T-helper 17 cell (primary cell): ENCODE measurements around the gene VDAC1. TPM values are rescaled to one million over a fixed set of nuclear protein-coding genes. Genes with fewer than 3 reads are reported as not detected.
"Not testable (repeated sequence)": the region's sequence is repeated elsewhere in the genome, so short reads cannot be mapped to it uniquely, and the experiment has no call there.

Experiments
- ATAC-seq: fragments of 150-1000 bp; cut with Tn5 transposase; 2 replicates; pipeline ENCODE4 v1.10.0; 2021; ENCODE audit warnings: mild to moderate bottlenecking, moderate library complexity
- DNase-seq, 3 donors: peaks; one replicate each; pipeline versions ENCODE4 v3.0.0 to v3.0.0-alpha.2; 2020 to 2021
- H3K9me3 ChIP-seq: one replicate; pipeline ENCODE4 v1.7.0; 2013; ENCODE audit warnings: low read length, mild to moderate bottlenecking; ENCODE audit not compliant: control insufficient read depth, poor library complexity, severe bottlenecking
- H3K27ac Mint-ChIP-seq: one replicate; pipeline ENCODE4 v1.8.0; 2022; ENCODE audit warnings: mild to moderate bottlenecking, moderate library complexity, mixed read lengths
- H3K27me3 Mint-ChIP-seq: one replicate; pipeline ENCODE4 v1.8.0; 2022; ENCODE audit warnings: mixed read lengths
- H3K36me3 Mint-ChIP-seq: one replicate; pipeline ENCODE4 v1.8.0; 2022; ENCODE audit warnings: low read depth, mixed read lengths
- H3K4me1 Mint-ChIP-seq: one replicate; pipeline ENCODE4 v1.8.0; 2022; ENCODE audit warnings: mild to moderate bottlenecking, mixed read lengths
- H3K4me3 Mint-ChIP-seq: one replicate; pipeline ENCODE4 v1.8.0; 2022; ENCODE audit warnings: mild to moderate bottlenecking, moderate library complexity, mixed read lengths
- total RNA-seq, 4 donors: library from RNA in 2 of 4; stranded (reverse) in 2 of 4; gene quantifications; one replicate each; pipeline ENCODE4 v1.2.3 and lab custom pipeline; 2022 to 2026

The VDAC1 gene
- total RNA-seq, 2 donors from 2014 or later, result 58.1 to 71.4 TPM

DNA sequence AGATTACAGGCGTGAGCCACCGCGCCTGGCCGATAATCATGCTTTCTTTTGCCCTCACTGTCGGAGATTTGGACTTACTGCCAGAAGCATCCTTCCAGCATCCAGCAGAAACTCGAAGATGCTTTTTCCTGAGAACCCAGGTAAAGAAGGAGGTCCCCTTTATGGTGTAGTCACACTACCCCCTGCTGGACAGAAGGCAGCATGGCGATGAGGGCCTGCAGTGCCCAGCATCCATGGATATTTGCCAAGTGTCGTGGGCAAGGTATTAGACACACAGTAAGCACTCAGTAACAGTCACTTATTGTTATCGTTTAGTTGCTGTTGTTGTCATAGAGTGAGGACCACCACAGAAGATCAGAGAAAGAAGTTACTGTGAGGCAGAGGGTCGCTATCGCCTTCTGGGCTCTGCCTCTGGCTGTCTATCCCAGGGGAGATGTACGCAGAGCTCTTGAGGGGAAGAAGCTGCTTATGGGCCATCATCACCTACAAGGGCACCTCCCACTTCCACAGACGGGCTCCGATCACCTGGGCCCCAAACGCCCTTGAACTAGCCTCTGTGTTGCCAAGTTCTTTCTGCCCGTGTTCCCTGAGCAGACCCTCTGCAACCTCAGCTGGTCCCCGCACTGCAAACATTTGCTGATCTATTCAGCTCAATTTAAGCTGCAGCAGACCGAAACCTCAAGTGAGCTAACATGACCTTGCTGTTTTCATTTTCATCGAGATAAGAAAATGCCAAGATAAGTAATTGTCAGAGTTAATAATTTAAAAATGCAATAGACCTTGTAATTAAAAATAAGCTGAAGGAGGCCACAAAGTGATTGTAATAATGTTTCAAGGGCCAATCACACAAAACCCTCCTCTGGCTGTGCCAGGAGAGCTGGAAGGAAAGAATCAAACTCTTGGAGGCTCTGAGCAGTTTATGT, 60.3 kb downstream of the VDAC1 start:
- Mint-ChIP-seq H3K27me3 (peaks cover 12% of the 10 kb centered on the region), H3K4me1 (no peaks in the 10 kb centered on the region), H3K36me3 (peaks cover 2% of the 10 kb centered on the region), H3K27ac (no peak overlapping the region), H3K4me3 (no peak overlapping the region)
- no peak for DNase-seq
- ATAC-seq, result no peak
- no peaks in the 10 kb centered on the region for H3K9me3 ChIP-seq

DNA sequence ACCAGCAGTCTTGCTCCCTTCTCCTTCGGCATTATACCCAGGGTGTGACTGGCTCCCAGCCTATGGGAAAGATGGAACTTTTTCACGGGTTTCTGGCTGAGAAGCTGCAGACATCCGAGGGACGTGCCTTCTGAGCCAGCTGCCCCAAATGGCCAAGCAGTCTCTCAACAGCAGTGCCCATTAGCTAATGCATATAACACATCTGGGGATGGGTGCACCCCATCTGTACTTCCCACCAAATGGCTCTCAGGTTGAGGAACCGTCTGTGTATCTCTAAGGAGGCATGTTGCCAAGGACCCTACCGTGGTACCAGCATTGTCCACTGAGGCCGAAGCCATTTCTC, 61.3 kb downstream of the VDAC1 start:
- H3K4me1 Mint-ChIP-seq, result no peaks in the 10 kb centered on the region
- no peak overlapping the region for H3K4me3 Mint-ChIP-seq
- H3K27me3 Mint-ChIP-seq, result peaks cover 12% of the 10 kb centered on the region
- peaks cover 2% of the 10 kb centered on the region for H3K36me3 Mint-ChIP-seq
- H3K27ac Mint-ChIP-seq, result no peak overlapping the region
- DNase-seq, result no peak
- no peaks in the 10 kb centered on the region for H3K9me3 ChIP-seq
- ATAC-seq, result no peak

DNA sequence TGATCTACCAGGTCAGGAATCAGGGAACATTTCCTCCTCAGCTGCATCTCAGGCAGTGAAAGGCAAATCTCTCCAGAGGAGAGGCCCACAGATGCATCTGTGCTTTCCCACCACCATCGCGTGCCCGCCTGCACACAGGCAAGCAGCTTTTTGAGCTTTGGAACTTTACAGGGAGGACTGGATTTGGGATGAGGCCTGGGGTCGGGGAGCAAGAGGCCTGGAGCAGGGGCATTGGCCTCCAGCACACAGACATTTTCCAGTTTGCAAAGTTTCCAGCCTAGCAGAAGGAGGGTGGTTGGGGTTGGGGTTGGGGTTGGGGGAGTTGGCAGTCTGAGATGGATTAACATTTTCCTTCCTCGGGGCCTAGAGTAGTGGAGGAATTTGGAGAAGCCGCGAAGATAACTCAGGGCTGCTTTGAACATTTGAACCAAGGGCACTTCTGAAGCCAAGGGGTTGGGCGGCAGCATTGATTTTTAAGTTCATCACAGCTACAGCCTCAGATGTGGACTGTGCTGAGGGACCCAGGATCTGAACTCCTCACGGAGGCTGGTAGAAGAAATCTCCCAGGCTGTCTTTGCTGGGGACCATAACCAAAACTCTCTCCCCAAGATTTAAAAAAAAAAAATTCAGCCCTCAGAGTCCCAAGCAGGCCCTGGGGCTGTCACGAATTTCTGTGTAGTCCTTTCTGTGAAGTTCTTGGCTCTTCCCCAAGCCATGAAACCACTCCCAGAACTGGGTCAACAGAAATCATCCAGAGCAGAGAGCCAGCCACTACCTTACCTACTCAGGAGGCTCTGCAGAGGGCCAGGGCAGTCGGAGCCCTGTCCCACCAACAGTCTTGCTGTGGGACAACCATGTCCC, 61.9 kb downstream of the VDAC1 start:
- Mint-ChIP-seq H3K36me3 (peaks cover 2% of the 10 kb centered on the region), H3K27me3 (peaks cover 12% of the 10 kb centered on the region), H3K4me3 (no peak overlapping the region), H3K4me1 (no peaks in the 10 kb centered on the region), H3K27ac (no peak overlapping the region)
- ATAC-seq, result no peak
- no peak for DNase-seq
- H3K9me3 ChIP-seq, result no peaks in the 10 kb centered on the region

DNA sequence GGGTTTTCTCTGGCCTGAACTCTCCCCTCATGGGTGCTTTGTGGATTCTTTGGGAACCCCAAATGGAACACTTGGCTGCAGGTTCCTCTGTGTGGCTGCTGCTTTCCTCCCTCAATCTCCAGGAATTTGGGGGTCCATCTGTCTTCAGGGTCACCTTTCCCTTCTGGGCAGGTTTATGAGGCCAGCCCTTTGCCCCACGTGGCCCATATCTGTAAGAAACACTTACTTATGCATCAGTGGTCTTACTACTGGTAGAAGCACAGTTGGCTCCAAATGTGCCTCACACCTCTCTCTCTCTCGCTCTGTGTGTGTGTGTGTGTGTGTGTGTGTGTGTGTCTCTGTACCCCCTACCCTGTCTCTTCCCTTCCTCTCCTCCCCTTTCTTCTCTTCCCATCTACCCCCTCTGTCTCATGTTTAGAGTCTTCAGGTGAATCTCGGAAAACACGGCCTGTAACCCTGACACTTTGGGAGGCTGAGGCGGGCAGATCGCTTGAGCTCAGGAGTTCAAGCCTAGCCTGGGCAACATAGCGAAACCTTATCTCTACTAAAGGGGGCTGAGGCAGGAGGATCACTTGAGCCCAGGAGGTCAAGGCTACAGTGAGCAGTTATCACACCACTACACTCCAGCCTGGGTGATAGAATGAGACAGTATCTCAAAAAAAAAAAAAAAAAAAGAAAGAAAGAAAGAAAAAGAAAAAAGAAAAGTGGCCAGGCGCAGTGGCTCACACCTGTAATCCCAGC, 63.1 kb downstream of the VDAC1 start:
- ATAC-seq, result no peak
- Mint-ChIP-seq H3K4me1 (no peaks in the 10 kb centered on the region), H3K27me3 (peaks cover 12% of the 10 kb centered on the region), H3K36me3 (peaks cover 2% of the 10 kb centered on the region), H3K27ac (peak overlapping the region; percentile 16), H3K4me3 (no peak overlapping the region)
- no peak for DNase-seq
- no peaks in the 10 kb centered on the region for H3K9me3 ChIP-seq

DNA sequence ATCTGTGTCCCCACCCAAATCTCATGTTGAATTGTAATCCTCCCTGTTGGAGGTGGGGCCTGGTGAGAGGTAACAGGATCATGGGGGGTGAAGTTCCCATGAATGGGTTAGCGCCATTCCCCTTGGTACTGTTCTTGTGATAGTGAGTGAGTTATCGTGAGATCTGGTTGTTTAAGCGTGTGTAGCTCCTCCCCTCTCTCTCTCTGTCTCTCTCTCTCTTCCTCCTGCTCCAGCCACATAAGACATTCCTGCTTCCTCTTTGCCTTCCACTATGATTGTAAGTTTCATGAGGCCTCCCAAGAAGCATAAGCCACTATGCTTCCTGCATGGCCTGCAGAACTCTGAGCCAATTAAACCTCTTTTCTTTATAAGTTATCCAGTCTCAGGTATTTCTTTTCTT, 65.1 kb downstream of the VDAC1 start:
- H3K9me3 ChIP-seq, result no peaks in the 10 kb centered on the region
- H3K36me3 Mint-ChIP-seq, result peaks cover 2% of the 10 kb centered on the region
- DNase-seq, result no peak
- peaks cover 13% of the 10 kb centered on the region for H3K27me3 Mint-ChIP-seq
- peaks cover under 1% of the 10 kb centered on the region for H3K4me1 Mint-ChIP-seq
- H3K27ac Mint-ChIP-seq, result no peak overlapping the region
- no peak for ATAC-seq
- no peak overlapping the region for H3K4me3 Mint-ChIP-seq

DNA sequence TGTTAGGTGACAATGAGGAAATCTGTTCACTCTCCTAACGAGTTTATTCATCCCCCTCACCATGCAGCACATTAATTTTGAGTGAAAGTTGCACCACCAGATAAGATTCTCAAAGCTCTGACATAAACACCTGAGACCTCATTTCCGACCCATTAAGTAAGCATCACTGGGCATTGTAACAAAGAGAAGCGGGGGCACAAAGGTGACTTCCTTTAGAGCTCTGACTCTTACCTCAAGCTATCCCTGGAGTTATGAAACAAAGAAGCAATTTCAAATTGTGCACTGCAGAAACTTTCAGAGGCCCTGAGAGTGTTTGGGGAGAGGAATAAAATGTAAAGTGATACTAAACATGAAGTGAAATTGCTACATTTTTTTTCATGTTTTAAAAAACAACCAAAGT, 65.8 kb downstream of the VDAC1 start:
- DNase-seq (no peak), ATAC-seq (no peak)
- no peak overlapping the region for H3K27ac Mint-ChIP-seq
- H3K27me3 Mint-ChIP-seq, result peaks cover 12% of the 10 kb centered on the region
- H3K4me3 Mint-ChIP-seq, result no peak overlapping the region
- H3K4me1 Mint-ChIP-seq, result peaks cover 3% of the 10 kb centered on the region
- H3K9me3 ChIP-seq, result no peaks in the 10 kb centered on the region
- H3K36me3 Mint-ChIP-seq, result peaks cover 3% of the 10 kb centered on the region

DNA sequence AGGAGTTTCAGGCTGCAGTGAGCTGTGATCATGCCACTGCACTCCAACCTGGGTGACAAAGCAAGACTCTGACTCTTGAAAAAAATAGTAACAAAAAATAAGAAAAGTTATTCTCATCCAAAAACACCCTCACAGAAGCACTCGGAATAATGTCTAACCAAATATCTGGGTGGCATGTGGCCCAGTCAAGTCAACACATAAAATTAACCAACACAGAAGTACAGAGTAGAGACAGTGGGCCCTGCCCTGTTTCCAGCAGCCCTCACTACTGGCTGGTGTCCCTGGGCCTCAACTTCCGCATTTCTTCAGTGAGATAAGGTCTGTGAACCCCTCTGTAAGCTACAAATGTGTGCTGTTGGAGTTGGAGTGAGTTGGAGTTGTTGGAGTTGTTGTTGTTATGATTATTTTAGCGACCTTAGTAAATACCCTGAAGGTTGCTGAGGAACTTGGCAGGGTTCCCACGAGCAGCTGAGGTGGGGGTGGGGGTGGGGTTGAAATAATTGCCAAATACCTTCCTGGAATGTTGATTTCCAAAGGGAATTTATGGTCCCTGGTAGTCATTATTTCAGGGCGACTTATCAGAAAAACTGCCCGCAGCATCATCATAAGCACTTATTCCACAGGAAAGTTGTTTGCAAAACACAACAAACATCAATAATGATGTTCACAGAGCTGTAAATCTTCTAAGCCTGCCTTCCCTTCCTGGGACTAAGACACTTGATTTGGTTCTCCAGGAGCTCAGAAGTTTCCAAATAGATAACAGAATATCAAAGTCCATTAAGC, 66.5 kb downstream of the VDAC1 start:
- peaks cover 3% of the 10 kb centered on the region for H3K4me1 Mint-ChIP-seq
- ATAC-seq (no peak), DNase-seq (no peak)
- peaks cover 9% of the 10 kb centered on the region for H3K27me3 Mint-ChIP-seq
- no peak overlapping the region for H3K27ac Mint-ChIP-seq
- no peaks in the 10 kb centered on the region for H3K9me3 ChIP-seq
- no peak overlapping the region for H3K4me3 Mint-ChIP-seq
- H3K36me3 Mint-ChIP-seq, result peaks cover 3% of the 10 kb centered on the region

DNA sequence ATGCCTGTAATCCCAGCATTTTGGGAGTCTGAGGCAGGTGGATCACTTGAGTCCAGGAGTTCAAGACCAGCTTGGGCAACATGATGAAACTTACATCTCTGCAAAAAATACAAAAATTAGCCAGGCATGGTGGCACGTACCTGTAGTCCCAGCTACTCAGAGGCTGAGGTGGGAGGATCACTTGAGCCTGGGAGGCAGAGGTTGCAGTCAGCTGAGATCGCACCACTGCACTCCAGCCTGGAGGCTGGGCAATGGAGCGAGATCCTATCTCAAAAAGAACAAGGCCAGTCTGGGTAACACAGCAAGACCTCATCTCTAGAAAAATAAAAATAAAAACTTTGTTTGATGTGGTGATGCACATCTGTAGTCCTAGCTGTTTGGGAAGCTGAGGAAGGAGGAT, 67.1 kb downstream of the VDAC1 start:
- H3K27me3 Mint-ChIP-seq, H3K9me3 ChIP-seq, H3K36me3 Mint-ChIP-seq, ATAC-seq, DNase-seq, H3K27ac Mint-ChIP-seq, H3K4me3 Mint-ChIP-seq, H3K4me1 Mint-ChIP-seq: not testable (repeated sequence)

DNA sequence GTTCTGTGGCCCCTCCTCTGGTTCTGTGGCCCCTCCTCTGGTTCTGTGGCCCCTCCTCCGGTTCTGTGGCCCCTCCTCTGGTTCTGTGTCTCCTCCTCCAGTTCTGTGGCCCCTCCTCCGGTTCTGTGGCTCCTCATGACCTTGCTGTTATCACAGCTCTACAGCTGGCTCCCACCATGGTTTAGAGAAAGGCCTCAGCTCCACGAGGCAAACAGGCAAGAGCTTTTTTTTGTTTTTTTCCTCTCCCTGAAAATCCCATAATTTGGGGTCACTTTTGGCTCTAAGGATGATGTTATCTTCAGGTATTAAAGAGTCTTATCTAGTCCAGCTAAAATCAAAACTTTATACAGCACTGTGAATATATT, 68.1 kb downstream of the VDAC1 start:
- peaks cover 3% of the 10 kb centered on the region for H3K4me1 Mint-ChIP-seq
- no peak overlapping the region for H3K4me3 Mint-ChIP-seq
- peaks cover 6% of the 10 kb centered on the region for H3K27me3 Mint-ChIP-seq
- DNase-seq (no peak), ATAC-seq (no peak)
- no peak overlapping the region for H3K27ac Mint-ChIP-seq
- peaks cover 2% of the 10 kb centered on the region for H3K36me3 Mint-ChIP-seq
- H3K9me3 ChIP-seq, result no peaks in the 10 kb centered on the region

DNA sequence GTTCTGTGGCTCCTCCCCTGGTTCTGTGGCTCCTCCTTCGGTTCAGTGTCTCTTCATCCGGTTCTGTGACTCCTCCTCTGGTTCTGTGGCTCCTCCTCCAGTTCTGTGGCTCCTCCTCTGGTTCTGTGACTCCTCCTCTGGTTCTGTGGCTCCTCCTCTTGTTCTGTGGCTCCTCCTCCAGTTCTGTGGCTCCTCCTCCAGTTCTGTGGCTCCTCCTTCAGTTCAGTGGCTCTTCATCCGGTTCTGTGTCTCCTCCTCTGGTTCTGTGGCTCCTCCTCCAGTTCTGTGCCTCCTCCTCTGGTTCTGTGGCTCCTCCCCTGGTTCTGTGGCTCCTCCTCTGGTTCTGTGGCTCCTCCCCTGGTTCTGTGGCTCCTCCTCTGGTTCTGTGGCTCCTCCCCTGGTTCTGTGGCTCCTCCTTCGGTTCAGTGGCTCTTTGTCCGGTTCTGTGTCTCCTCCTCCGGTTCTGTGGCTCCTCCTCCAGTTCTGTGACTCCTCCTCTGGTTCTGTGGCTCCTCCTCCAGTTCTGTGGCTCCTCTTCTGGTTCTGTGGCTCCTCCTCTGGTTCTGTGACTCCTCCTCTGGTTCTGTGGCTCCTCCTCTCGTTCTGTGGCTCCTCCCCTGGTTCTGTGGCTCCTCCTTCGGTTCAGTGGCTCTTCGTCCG, 68.7 kb downstream of the VDAC1 start:
- not testable (repeated sequence) for H3K4me1 Mint-ChIP-seq, ATAC-seq, H3K9me3 ChIP-seq, DNase-seq, H3K4me3 Mint-ChIP-seq, H3K27ac Mint-ChIP-seq, H3K27me3 Mint-ChIP-seq, H3K36me3 Mint-ChIP-seq

DNA sequence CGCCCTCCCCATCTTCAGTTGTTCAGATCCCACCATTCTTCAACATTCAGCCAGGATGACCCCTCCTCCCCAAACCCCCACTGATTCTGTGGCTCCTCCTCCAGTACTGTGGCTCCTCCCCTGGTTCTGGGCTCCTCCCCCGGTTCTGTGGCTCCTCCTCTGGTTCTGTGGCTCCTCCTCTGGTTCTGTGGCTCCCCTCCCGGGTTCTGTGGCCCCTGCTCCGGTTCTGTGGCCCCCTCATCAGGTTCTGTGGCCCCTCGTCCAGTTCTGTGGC, 69.2 kb downstream of the VDAC1 start:
- Mint-ChIP-seq H3K27me3 (peaks cover 6% of the 10 kb centered on the region), H3K36me3 (peaks cover 2% of the 10 kb centered on the region)

DNA sequence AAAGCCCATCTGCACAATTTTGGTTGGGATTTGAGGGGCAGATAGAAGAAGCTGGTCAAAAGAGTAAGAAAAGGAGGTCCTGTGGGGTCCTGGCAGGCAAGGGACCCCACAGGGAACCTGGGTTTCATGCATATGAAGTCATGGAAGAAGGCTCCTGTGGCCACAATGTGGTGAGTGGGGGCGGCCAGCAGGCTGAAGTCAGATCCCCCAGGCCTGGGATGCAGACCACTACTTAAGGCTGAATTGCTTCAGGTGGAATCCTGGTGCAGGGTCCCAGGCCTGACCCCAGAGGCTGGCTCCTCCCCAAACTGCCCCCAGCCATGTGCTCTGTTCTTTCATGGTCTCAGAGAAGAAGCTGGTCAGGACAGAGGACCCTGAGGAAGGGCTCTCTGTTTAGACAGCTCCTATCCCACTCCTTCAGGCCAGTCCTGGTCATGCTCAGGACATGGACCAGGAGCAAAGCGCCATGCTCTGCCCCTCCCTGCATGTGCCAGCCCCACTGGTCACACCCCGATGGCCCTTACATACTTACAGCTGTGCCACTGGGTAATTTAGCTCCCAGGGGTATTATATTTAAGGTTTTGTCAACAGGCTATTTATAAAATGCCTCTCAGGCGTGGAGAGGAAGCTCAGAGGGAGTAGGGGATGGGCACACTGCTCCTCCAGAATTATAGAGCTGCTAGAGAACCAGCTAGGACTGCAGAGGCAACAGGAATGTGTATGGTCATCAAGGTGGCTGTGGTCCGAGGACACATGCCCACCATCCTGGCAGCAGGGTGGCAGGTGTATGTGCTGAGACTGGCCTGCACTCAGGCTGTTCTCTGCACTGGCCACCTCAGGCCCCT, 69.7 kb downstream of the VDAC1 start:
- ATAC-seq (peak; percentile 36), DNase-seq (no peak)
- Mint-ChIP-seq H3K27ac (no peak overlapping the region), H3K27me3 (peaks cover 6% of the 10 kb centered on the region), H3K4me3 (no peak overlapping the region), H3K36me3 (peaks cover 2% of the 10 kb centered on the region), H3K4me1 (peaks cover 8% of the 10 kb centered on the region)
- no peaks in the 10 kb centered on the region for H3K9me3 ChIP-seq

More for the DNA sequence above, 69.2 kb downstream of the VDAC1 start:
- Mint-ChIP-seq H3K27ac (no peak overlapping the region), H3K4me1 (peaks cover 3% of the 10 kb centered on the region), H3K4me3 (no peak overlapping the region)
- ATAC-seq (no peak), DNase-seq (no peak)
- no peaks in the 10 kb centered on the region for H3K9me3 ChIP-seq
